Skin of body (tissue), 2 donors: ENCODE measurements around the gene UFSP1. TPM values are rescaled to one million over a fixed set of nuclear protein-coding genes. Genes with fewer than 3 reads are reported as not detected.

ENCODE experiments used
- DNase-seq: peaks from one replicate; lab custom pipeline; 2025; lab: John Stamatoyannopoulos, UW
- total RNA-seq: library from RNA; depleted of rRNA; stranded (reverse); fragments of >200 nt; gene quantifications from one replicate; pipeline ENCODE4 v1.2.3, GENCODE V29; 2014

Gene UFSP1
- total RNA-seq, 1 donor from 2014 or later, result 1.2 TPM

GRCh38 chr7:100895956-100896731 lies 6.6 kb upstream of the UFSP1 start:
- no peak for DNase-seq

GRCh38 chr7:100895701-100895955 lies 6.1 kb upstream of the UFSP1 start, which contains the start of gene ACHE:
ACHE (minus strand) TSS chr7:100895888; CDS start chr7:100894232, 1,656 bp downstream.
- DNase-seq, result no peak

- DNase-seq, result no peak
Observed at GRCh38 chr7:100894860-100895700, 5.6 kb upstream of the UFSP1 start.

GRCh38 chr7:100893910-100894721 lies 4.6 kb upstream of the UFSP1 start:
- DNase-seq, result no peak

- DNase-seq, result no peak
Observed at GRCh38 chr7:100893318-100893895, 3.9 kb upstream of the UFSP1 start.

- no peak for DNase-seq
Observed at GRCh38 chr7:100892364-100893317, 3.1 kb upstream of the UFSP1 start.

- no peak for DNase-seq
Observed at GRCh38 chr7:100891568-100892247, 2.2 kb upstream of the UFSP1 start.

- no peak for DNase-seq
Observed at GRCh38 chr7:100890653-100891567, 1.4 kb upstream of the UFSP1 start.

GRCh38 chr7:100888291-100888987 lies 1.1 kb downstream of the UFSP1 start:
- DNase-seq, result no peak

- DNase-seq, result no peak
Observed at GRCh38 chr7:100887516-100888290, 1.8 kb downstream of the UFSP1 start.

- no peak for DNase-seq
Observed at GRCh38 chr7:100886936-100887515, 2.5 kb downstream of the UFSP1 start.

GRCh38 chr7:100886142-100886935 lies 3.2 kb downstream of the UFSP1 start:
- DNase-seq, result no peak

GRCh38 chr7:100885440-100886141 lies 3.9 kb downstream of the UFSP1 start:
- no peak for DNase-seq

- DNase-seq, result no peak
Observed at GRCh38 chr7:100884736-100885439, 4.6 kb downstream of the UFSP1 start.
